ENCODE measurements around the gene PALM2AKAP2.

Gene PALM2AKAP2

GRCh38 chr9:109812818-109813281 is 32.9 kb downstream of the PALM2AKAP2 start:
- H3K9me3 ChIP-seq (ENCODE audit: low read length), result no peaks in the 10 kb centered on the region
- no peaks in the 10 kb centered on the region for H3K79me2 ChIP-seq (ENCODE audit: insufficient read depth, low read length)
- H3K9me2 ChIP-seq (ENCODE audit: low read depth, low read length), result no peaks in the 10 kb centered on the region
- H3K27me3 ChIP-seq (ENCODE audit: insufficient read depth, low read length), result no peaks in the 10 kb centered on the region
- no peak overlapping the region for H3K4me3 ChIP-seq (ENCODE audit: low read depth, low read length, poor library complexity, severe bottlenecking)
- H3K4me1 ChIP-seq (ENCODE audit: insufficient read depth, low read length, severe bottlenecking), result no peaks in the 10 kb centered on the region
- no peak overlapping the region for H3K9ac ChIP-seq (ENCODE audit: low read length)
- H3F3A ChIP-seq (ENCODE audit: insufficient read depth, low read length), result no peaks in the 10 kb centered on the region
- TF ChIP-seq EZH2 (IDR thresholded peaks at IDR 0.05; ENCODE audit: borderline replicate concordance, low read length), result no peak
- TF ChIP-seq, protein P1, sequence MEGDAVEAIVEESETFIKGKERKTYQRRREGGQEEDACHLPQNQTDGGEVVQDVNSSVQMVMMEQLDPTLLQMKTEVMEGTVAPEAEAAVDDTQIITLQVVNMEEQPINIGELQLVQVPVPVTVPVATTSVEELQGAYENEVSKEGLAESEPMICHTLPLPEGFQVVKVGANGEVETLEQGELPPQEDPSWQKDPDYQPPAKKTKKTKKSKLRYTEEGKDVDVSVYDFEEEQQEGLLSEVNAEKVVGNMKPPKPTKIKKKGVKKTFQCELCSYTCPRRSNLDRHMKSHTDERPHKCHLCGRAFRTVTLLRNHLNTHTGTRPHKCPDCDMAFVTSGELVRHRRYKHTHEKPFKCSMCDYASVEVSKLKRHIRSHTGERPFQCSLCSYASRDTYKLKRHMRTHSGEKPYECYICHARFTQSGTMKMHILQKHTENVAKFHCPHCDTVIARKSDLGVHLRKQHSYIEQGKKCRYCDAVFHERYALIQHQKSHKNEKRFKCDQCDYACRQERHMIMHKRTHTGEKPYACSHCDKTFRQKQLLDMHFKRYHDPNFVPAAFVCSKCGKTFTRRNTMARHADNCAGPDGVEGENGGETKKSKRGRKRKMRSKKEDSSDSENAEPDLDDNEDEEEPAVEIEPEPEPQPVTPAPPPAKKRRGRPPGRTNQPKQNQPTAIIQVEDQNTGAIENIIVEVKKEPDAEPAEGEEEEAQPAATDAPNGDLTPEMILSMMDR (IDR thresholded peaks at IDR 0.05; ENCODE audit: low read length), result no peak
- H3K27ac ChIP-seq (ENCODE audit: low read depth, low read length, poor library complexity, severe bottlenecking), result no peak overlapping the region
- no peaks in the 10 kb centered on the region for H4K20me1 ChIP-seq (ENCODE audit: insufficient read depth, low read length)
- H2AFZ ChIP-seq (ENCODE audit: low read length), result no peak overlapping the region
- no peak overlapping the region for H3K4me2 ChIP-seq (ENCODE audit: low read length)
- H3K36me3 ChIP-seq (ENCODE audit: insufficient read depth, low read length), result no peaks in the 10 kb centered on the region

- Histone ChIP-seq H3K4me2 (ENCODE audit: low read length) (no peak overlapping the region), H3K9ac (ENCODE audit: low read length) (no peak overlapping the region), H3K9me2 (ENCODE audit: low read depth, low read length) (no peaks in the 10 kb centered on the region), H3K79me2 (ENCODE audit: insufficient read depth, low read length) (no peaks in the 10 kb centered on the region), H3K9me3 (ENCODE audit: low read length) (no peaks in the 10 kb centered on the region), H3K4me3 (ENCODE audit: low read depth, low read length, poor library complexity, severe bottlenecking) (no peak overlapping the region), H3K4me1 (ENCODE audit: insufficient read depth, low read length, severe bottlenecking) (no peaks in the 10 kb centered on the region), H3K27ac (ENCODE audit: low read depth, low read length, poor library complexity, severe bottlenecking) (no peak overlapping the region), H3K36me3 (ENCODE audit: insufficient read depth, low read length) (no peaks in the 10 kb centered on the region), H2AFZ (ENCODE audit: low read length) (no peak overlapping the region), H3K27me3 (ENCODE audit: insufficient read depth, low read length) (no peaks in the 10 kb centered on the region), H3F3A (ENCODE audit: insufficient read depth, low read length) (no peaks in the 10 kb centered on the region), H4K20me1 (ENCODE audit: insufficient read depth, low read length) (no peaks in the 10 kb centered on the region)
- no peak for TF ChIP-seq EZH2 (IDR thresholded peaks at IDR 0.05; ENCODE audit: borderline replicate concordance, low read length)
- TF ChIP-seq, protein P1 (IDR thresholded peaks at IDR 0.05; ENCODE audit: low read length), result no peak
These were observed 33.3 kb downstream of the PALM2AKAP2 start for GRCh38 chr9:109813303-109813702.

GRCh38 chr9:109813829-109814228 is 33.8 kb downstream of the PALM2AKAP2 start:
- Histone ChIP-seq H3K9ac (ENCODE audit: low read length) (no peak overlapping the region), H4K20me1 (ENCODE audit: insufficient read depth, low read length) (no peaks in the 10 kb centered on the region), H3K9me2 (ENCODE audit: low read depth, low read length) (no peaks in the 10 kb centered on the region), H3K4me2 (ENCODE audit: low read length) (no peak overlapping the region), H3K36me3 (ENCODE audit: insufficient read depth, low read length) (no peaks in the 10 kb centered on the region), H3K4me3 (ENCODE audit: low read depth, low read length, poor library complexity, severe bottlenecking) (no peak overlapping the region), H3K9me3 (ENCODE audit: low read length) (no peaks in the 10 kb centered on the region), H2AFZ (ENCODE audit: low read length) (no peak overlapping the region), H3K79me2 (ENCODE audit: insufficient read depth, low read length) (no peaks in the 10 kb centered on the region), H3K4me1 (ENCODE audit: insufficient read depth, low read length, severe bottlenecking) (no peaks in the 10 kb centered on the region), H3K27ac (ENCODE audit: low read depth, low read length, poor library complexity, severe bottlenecking) (no peak overlapping the region), H3K27me3 (ENCODE audit: insufficient read depth, low read length) (no peaks in the 10 kb centered on the region), H3F3A (ENCODE audit: insufficient read depth, low read length) (no peaks in the 10 kb centered on the region)
- TF ChIP-seq EZH2 (IDR thresholded peaks at IDR 0.05; ENCODE audit: borderline replicate concordance, low read length), result no peak
- TF ChIP-seq, protein P1 (IDR thresholded peaks at IDR 0.05; ENCODE audit: low read length), result no peak

Data from OCI-LY1 (cell line).